ENCODE measurements around the gene PNN. TPM values are rescaled to one million over a fixed set of nuclear protein-coding genes. Genes with fewer than 3 reads are reported as not detected.

Gene PNN
- total and polyA plus RNA-seq, 2 of the 4 experiments (the other 2 are of a cell fraction) = 14.9 to 28.8 TPM

DNA sequence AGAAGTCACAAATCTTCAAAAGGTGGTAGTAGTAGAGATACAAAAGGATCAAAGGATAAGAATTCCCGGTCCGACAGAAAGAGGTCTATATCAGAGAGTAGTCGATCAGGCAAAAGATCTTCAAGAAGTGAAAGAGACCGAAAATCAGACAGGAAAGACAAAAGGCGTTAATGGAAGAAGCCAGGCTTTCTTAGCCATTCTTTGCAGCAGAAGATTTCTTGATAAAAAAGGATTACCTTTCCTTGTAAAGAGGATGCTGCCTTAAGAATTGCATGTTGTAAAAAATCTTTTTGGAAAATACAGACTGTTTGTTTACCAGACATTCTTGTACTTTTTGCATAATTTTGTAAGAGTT lies 6.6 kb downstream of the PNN start:
- in situ Hi-C loops (cut with MboI; ENCODE audit: low sequenced_read_pairs) = no loop called here
- Histone ChIP-seq H3K9me3 (ENCODE audit: control insufficient read depth, insufficient read depth, low read length) (no peaks in the 10 kb centered on the region), H4K5ac (ENCODE audit: low read depth, low read length) (no peak overlapping the region), H3K56ac (ENCODE audit: extremely low read depth, insufficient read depth, low read length) (no peak overlapping the region), H3K4ac (ENCODE audit: low read depth, low read length) (no peak overlapping the region), H3K36me3 (ENCODE audit: control insufficient read depth, insufficient read depth, low read length) (peaks cover 49% of the 10 kb centered on the region), H3K4me3 (ENCODE audit: insufficient read depth, low read depth, low read length) (no peak overlapping the region), H2BK15ac (ENCODE audit: low read depth, low read length) (no peak overlapping the region), H3K23ac (ENCODE audit: low read depth, low read length) (no peak overlapping the region), H3K9ac (ENCODE audit: low read depth, low read length) (no peak overlapping the region), H3K18ac (ENCODE audit: low read depth, low read length) (no peak overlapping the region), H3K27ac (ENCODE audit: insufficient read depth, low read length) (no peak overlapping the region), H3K27me3 (ENCODE audit: control insufficient read depth, insufficient read depth, low read length) (no peaks in the 10 kb centered on the region), H2AFZ (replicated peaks; ENCODE audit: low read length, poor library complexity) (no peak overlapping the region), H3K14ac (replicated peaks; ENCODE audit: low read depth, low read length) (no peak overlapping the region), H2BK5ac (ENCODE audit: low read depth, low read length, poor library complexity, severe bottlenecking) (no peak overlapping the region), H2BK120ac (ENCODE audit: low read depth, low read length) (no peak overlapping the region), H4K20me1 (ENCODE audit: insufficient read depth, low read length) (peaks cover 24% of the 10 kb centered on the region), H2BK20ac (ENCODE audit: low read depth, low read length) (no peak overlapping the region), H2AK9ac (replicated peaks; ENCODE audit: low read depth, low read length, poor library complexity) (no peak overlapping the region), H3K4me1 (ENCODE audit: control insufficient read depth, insufficient read depth, low read length) (no peaks in the 10 kb centered on the region; the same call in 1 of the 2 replicates), H3K79me1 (ENCODE audit: low read depth in 1 of 2, low read length in 2 of 2) (peaks cover 21 to 43% of the 10 kb centered on the region in 2 experiments), H4K8ac (ENCODE audit: low read depth in 2 of 2, low read length in 2 of 2) (no peak overlapping the region), H3K9me1 (ENCODE audit: insufficient read depth, low read length) (0 out of 2 replicates have a peak, but pooled peaks cover 3% of the 10 kb centered on the region), H4K91ac (ENCODE audit: insufficient read depth, low read depth, low read length) (no peak overlapping the region), H2AK5ac (ENCODE audit: low read depth, low read length) (no peak overlapping the region), H3K4me2 (ENCODE audit: low read depth, low read length) (no peak overlapping the region)
- ATAC-seq (ENCODE audit: low read depth) = no peak
- dilution Hi-C loops (cut with HindIII; ENCODE audit: low sequenced_read_pairs, unreplicated experiment) = no loop called here
- POLR2A ChIA-PET (ENCODE audit: unreplicated experiment) = no interaction called here
- CTCF ChIA-PET = no interaction called here
- 100% methylated on average over 2 of the region's 5 CpGs; no CpG with 5 or more reads in 1 of the 2 experiments for WGBS, 2 experiments (ENCODE audit: extremely low coverage in 2 of 2, insufficient read length in 1 of 2)
- no peak for DNase-seq
- BruUV-seq (replicated peaks) = no TSS peak
- TF ChIP-seq SMC3 (IDR thresholded peaks at IDR 0.05; ENCODE audit: low read depth, low read length) = no peak
- TF ChIP-seq RFX5 (IDR thresholded peaks at IDR 0.05; ENCODE audit: low read depth, low read length) = no peak
- TF ChIP-seq, protein P1, sequence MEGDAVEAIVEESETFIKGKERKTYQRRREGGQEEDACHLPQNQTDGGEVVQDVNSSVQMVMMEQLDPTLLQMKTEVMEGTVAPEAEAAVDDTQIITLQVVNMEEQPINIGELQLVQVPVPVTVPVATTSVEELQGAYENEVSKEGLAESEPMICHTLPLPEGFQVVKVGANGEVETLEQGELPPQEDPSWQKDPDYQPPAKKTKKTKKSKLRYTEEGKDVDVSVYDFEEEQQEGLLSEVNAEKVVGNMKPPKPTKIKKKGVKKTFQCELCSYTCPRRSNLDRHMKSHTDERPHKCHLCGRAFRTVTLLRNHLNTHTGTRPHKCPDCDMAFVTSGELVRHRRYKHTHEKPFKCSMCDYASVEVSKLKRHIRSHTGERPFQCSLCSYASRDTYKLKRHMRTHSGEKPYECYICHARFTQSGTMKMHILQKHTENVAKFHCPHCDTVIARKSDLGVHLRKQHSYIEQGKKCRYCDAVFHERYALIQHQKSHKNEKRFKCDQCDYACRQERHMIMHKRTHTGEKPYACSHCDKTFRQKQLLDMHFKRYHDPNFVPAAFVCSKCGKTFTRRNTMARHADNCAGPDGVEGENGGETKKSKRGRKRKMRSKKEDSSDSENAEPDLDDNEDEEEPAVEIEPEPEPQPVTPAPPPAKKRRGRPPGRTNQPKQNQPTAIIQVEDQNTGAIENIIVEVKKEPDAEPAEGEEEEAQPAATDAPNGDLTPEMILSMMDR (conservative IDR thresholded peaks at IDR 0.05; ENCODE audit: low read depth, low read length) = no peak
- no peak for TF ChIP-seq NFE2L2 (IDR thresholded peaks at IDR 0.05; ENCODE audit: low read depth, low read length)
- no peak for TF ChIP-seq RCOR1 (IDR thresholded peaks at IDR 0.05; ENCODE audit: insufficient replicate concordance, low read length)
- TF ChIP-seq MXI1 (IDR thresholded peaks at IDR 0.05; ENCODE audit: borderline replicate concordance, low read depth, low read length) = no peak
- TF ChIP-seq BHLHE40 (IDR thresholded peaks at IDR 0.05; ENCODE audit: low read depth, low read length) = no peak
- TF ChIP-seq CHD1 (IDR thresholded peaks at IDR 0.05; ENCODE audit: low read depth, low read length) = no peak
- no peak for TF ChIP-seq CEBPB (IDR thresholded peaks at IDR 0.05; ENCODE audit: low read depth, low read length)
- no peak for TF ChIP-seq MAFK (IDR thresholded peaks at IDR 0.05; ENCODE audit: low read depth, low read length)
- TF ChIP-seq, protein P2, sequence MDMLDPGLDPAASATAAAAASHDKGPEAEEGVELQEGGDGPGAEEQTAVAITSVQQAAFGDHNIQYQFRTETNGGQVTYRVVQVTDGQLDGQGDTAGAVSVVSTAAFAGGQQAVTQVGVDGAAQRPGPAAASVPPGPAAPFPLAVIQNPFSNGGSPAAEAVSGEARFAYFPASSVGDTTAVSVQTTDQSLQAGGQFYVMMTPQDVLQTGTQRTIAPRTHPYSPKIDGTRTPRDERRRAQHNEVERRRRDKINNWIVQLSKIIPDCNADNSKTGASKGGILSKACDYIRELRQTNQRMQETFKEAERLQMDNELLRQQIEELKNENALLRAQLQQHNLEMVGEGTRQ (IDR thresholded peaks at IDR 0.05; ENCODE audit: low read depth, low read length) = no peak
- TF ChIP-seq RAD21 (IDR thresholded peaks at IDR 0.05; ENCODE audit: low read length) = no peak
- no peak for TF ChIP-seq FOS (IDR thresholded peaks at IDR 0.05; ENCODE audit: low read depth, low read length)
- TF ChIP-seq MAZ (IDR thresholded peaks at IDR 0.05; ENCODE audit: borderline replicate concordance, low read depth, low read length) = no peak
- no peak for TF ChIP-seq POLR2A (IDR thresholded peaks at IDR 0.05; ENCODE audit: low read depth, low read length)
- intact Hi-C loops (cut with micrococcal nuclease) = no loop called here
